HFF-Myc (cell line): ENCODE measurements around the gene OPCML.

ENCODE experiments used
- DNase-seq: peaks from one replicate; pipeline ENCODE4 v3.0.0-alpha.2; 2011; ENCODE audit warnings: low read depth; ENCODE audit errors: extremely low read depth
- H3K4me3 ChIP-seq: replicated peaks from 2 replicates; pipeline ENCODE4 v1.5.1; 2011; ENCODE audit warnings: low read depth, mild to moderate bottlenecking, control low read depth, low read length
- TF ChIP-seq, protein P1 (sequence below): IDR thresholded peaks from 2 replicates; pipeline ENCODE4 v1.5.1; 2012; ENCODE audit warnings: mild to moderate bottlenecking, low read depth, low read length, control low read depth; ENCODE audit errors: missing control alignments

The OPCML gene

DNA sequence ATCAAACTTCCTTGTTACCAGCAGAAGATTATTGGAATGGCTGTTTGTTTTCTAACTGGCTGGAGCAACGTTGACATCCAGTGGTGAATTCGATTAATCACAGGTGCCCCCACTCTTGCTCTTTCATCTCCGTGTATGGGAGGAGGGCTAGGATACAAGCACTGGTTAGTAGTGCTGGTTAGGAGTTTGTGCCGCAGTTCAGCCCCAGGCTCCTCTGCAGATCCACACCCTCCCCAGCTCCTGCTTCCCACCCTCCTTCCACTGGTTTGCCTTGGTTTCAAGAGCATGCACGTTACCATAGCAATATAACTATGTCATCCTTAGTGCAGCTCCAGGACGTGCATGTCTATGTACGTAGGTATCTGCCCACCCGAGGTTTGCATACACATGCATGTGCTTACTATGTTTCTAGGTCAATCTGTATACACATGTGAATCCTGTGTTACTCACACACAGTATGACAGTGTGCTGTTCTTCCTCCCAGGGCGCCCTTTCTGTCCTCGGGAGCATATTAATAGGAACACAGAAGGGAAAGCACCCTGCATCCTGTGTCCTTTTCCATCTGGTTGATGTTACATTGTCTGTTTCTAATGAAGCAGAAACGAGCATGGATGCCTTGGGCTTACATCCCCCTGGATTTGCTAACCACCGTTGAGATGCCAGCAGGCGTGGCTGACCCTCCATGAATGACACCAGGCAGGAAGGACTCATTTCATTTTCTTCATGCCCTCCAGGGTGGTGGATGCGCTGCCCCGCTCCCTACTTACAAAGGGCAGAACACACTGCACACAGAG lies 539.3 kb downstream of the OPCML start:
- TF ChIP-seq, protein P1, sequence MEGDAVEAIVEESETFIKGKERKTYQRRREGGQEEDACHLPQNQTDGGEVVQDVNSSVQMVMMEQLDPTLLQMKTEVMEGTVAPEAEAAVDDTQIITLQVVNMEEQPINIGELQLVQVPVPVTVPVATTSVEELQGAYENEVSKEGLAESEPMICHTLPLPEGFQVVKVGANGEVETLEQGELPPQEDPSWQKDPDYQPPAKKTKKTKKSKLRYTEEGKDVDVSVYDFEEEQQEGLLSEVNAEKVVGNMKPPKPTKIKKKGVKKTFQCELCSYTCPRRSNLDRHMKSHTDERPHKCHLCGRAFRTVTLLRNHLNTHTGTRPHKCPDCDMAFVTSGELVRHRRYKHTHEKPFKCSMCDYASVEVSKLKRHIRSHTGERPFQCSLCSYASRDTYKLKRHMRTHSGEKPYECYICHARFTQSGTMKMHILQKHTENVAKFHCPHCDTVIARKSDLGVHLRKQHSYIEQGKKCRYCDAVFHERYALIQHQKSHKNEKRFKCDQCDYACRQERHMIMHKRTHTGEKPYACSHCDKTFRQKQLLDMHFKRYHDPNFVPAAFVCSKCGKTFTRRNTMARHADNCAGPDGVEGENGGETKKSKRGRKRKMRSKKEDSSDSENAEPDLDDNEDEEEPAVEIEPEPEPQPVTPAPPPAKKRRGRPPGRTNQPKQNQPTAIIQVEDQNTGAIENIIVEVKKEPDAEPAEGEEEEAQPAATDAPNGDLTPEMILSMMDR: no peak
- DNase-seq: no peak

DNA sequence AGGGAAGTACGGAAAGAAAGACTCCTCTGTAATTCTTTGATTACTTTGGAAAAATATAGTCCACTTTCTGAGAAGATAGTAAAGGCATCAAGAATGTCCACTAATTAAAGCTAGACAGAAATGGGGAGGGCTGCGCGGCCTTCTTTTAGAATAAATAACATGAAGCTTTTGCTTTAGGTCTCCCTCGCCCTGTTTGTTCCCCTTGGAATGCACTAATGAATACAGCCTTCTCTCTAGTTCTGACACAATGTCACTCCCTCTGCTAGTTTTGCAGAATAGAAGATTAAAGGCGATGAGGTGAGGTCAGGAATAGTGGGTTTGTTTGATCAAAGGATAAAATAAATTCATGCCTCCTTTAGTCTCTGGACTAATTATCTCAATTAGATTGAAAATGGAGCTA lies 543.9 kb downstream of the OPCML start:
- DNase-seq: no peak

More for the DNA sequence above, 539.3 kb downstream of the OPCML start:
- no peak overlapping the region for H3K4me3 ChIP-seq

DNA sequence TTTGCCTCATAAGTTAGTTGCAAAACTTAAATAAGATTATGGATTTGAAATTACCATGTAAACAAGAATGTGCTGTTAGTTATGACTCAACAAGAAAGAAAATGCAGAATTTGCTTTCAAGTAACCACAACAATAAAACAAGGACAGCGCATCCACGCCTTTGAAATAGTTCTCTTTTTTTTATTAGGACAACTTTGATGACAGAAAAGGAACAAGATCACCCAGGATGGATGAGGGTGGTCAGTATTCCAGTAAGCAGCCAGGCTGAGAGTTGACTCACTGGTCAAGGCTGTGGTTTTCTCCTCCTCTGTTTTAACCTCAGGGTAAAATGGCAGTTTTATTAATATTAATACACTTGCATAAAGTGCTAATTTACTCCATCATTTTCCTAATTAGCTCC lies 544.4 kb downstream of the OPCML start:
- H3K4me3 ChIP-seq: no peak overlapping the region
- no peak for DNase-seq
- TF ChIP-seq, protein P1: no peak

More for the DNA sequence above, 543.9 kb downstream of the OPCML start:
- TF ChIP-seq, protein P1: no peak
- H3K4me3 ChIP-seq: no peak overlapping the region

DNA sequence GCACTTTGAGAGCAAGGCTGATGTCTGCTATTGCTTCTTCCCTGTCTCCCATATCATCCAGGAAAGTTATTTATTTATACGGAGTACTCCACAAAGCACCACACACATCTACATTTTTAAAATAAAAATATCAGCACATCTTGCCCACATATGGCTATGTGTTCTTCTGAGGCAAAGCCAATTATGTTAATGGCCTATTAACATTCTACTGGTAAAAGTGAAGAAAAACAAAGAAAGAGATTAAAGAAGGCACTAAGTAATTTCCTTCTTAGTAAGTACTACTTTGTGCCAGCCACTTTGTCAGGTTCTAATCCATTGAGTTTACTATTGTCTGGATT lies 548.7 kb downstream of the OPCML start:
- TF ChIP-seq, protein P1: no peak
- no peak overlapping the region for H3K4me3 ChIP-seq
- DNase-seq: no peak

DNA sequence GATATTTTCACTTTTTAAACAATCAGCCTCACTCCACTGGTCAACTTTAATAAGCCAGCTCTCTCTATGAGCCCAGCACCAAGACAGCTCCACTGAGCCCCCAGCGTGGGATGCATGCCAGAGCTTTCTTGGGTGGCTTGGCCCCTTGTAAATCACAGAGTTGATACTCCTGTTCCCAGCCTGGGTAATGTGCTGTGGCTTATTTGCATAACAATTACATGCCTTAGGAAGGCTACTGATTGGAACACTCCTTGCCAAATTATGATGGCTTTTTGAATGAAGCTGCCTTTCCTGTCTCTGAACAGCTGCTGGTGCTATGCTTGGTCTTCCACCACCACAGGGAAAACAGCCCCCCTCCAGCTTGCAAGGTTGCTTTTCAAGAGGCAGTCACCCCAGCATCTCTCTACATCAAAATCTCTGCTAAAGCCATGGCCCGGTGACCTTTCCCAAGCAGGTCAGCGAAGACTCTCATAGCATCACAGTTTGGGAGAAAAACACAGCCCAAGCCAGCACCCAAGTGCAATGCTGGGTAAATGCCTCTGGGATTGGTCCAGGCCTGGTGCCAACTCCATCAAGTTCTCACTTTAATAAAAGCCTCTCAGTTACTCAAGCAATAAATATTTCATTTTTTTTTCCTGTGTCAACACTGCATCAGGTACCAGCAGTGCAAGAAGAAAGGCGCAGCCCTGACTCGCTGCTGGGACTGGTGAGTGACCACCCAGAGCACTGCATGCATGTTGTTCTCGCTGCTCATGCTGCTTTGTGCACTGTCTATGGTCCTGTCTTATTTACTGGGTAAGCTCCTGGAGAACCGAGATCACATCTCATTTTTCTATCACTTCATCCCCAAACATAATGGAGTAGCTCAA lies 549.3 kb downstream of the OPCML start:
- no peak overlapping the region for H3K4me3 ChIP-seq
- TF ChIP-seq, protein P1: no peak
- DNase-seq: no peak

DNA sequence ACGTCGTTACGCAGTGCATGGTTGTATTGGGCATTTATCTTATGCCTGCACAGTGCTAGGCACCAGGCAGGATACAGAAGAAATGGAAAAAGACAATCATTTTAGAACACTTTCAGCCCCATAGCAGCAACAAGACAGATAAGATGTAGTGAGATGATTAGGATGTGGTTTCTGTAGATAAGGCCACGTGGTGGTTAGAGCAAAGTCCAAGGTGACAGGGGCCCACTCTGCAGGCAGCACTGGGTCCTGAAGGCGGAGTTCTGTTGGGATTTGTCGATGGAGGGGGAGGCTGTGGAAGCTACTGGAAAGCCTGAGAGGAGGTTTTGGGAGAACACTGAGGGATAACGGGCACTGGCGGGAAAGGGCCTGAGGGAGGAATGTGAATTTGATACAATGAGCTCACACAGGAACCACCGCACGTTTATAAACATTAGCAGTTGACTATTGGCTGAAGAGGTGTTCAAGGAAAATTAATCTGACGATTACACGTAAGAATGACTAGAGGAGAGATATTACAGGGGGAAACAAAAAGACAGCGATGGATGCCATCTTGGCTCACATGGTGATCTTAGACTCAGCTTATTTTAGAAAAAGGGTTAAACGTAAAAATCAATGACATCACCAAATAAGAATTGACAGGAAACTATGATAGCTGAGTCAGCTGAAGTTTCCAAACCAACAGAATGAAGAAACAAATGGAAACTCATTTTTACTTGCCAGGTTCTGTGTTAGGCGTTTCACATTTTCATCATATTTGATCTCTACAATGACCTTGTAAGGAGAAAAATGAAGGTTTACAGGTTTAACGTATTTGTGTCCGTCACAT lies 551.0 kb downstream of the OPCML start:
- TF ChIP-seq, protein P1: no peak
- DNase-seq: no peak
- H3K4me3 ChIP-seq: no peak overlapping the region
